CD4-positive, alpha-beta T cell treated with Interleukin-1 beta for 1 hour (primary cell): ENCODE measurements around the gene LRRC49.
"Not testable (repeated sequence)": the region's sequence is repeated elsewhere in the genome, so short reads cannot be mapped to it uniquely, and the experiment has no call there.

Experiments used
- DNase-seq, 2 donors: peaks; one replicate each; pipeline ENCODE4 v3.0.0-alpha.2; 2020 to 2022

The LRRC49 gene

GRCh38 chr15:70892002-70892911 lies at the start of gene LRRC49, which contains the start of gene THAP10:
LRRC49 (plus strand) TSS chr15:70892826; CDS start chr15:70892895, 69 bp downstream.
THAP10 (minus strand) TSS chr15:70892433; CDS start chr15:70892272, 161 bp downstream.
- DNase-seq = peak; percentile 37 to 51

GRCh38 chr15:70845602-70846360 lies 46.8 kb upstream of the LRRC49 start:
- no peak for DNase-seq

GRCh38 chr15:70851889-70852288 lies 40.7 kb upstream of the LRRC49 start:
- DNase-seq = no peak

- DNase-seq = no peak
These were observed 39.9 kb upstream of the LRRC49 start for GRCh38 chr15:70852501-70853317.

- no peak for DNase-seq
These were observed 39.2 kb upstream of the LRRC49 start for GRCh38 chr15:70853318-70853972.

GRCh38 chr15:70853973-70854665 lies 38.5 kb upstream of the LRRC49 start, which contains the start of gene LARP6:
LARP6 (minus strand) TSS chr15:70854157; CDS start chr15:70854088, 69 bp downstream.
- no peak for DNase-seq

- DNase-seq = no peak
These were observed 38.0 kb upstream of the LRRC49 start for GRCh38 chr15:70854666-70854976.

GRCh38 chr15:70855764-70856163 lies 36.9 kb upstream of the LRRC49 start:
- DNase-seq = no peak

- DNase-seq = no peak
These were observed 36.3 kb upstream of the LRRC49 start for GRCh38 chr15:70856177-70856883.

GRCh38 chr15:70856884-70857561 lies 35.6 kb upstream of the LRRC49 start:
- no peak for DNase-seq

- no peak for DNase-seq
These were observed 34.9 kb upstream of the LRRC49 start for GRCh38 chr15:70857562-70858285.

- not testable (repeated sequence) for DNase-seq
These were observed 33.9 kb upstream of the LRRC49 start for GRCh38 chr15:70858614-70859321.

GRCh38 chr15:70859322-70859908 lies 33.2 kb upstream of the LRRC49 start:
- no peak for DNase-seq

- no peak for DNase-seq
These were observed 32.6 kb upstream of the LRRC49 start for GRCh38 chr15:70859998-70860397.

GRCh38 chr15:70863450-70864218 lies 29.0 kb upstream of the LRRC49 start:
- no peak for DNase-seq

- DNase-seq = no peak
These were observed 25.5 kb upstream of the LRRC49 start for GRCh38 chr15:70866982-70867641.

GRCh38 chr15:70867911-70868467 lies 24.6 kb upstream of the LRRC49 start:
- DNase-seq = no peak
